GM21447 (cell line): ENCODE measurements around the gene GPR143.

Experiments used
- ATAC-seq: cut with Tn5 transposase; IDR thresholded peaks from one replicate; pipeline ENCODE4 v1.9.1; 2021; ENCODE audit not compliant: unreplicated experiment

The GPR143 gene

DNA sequence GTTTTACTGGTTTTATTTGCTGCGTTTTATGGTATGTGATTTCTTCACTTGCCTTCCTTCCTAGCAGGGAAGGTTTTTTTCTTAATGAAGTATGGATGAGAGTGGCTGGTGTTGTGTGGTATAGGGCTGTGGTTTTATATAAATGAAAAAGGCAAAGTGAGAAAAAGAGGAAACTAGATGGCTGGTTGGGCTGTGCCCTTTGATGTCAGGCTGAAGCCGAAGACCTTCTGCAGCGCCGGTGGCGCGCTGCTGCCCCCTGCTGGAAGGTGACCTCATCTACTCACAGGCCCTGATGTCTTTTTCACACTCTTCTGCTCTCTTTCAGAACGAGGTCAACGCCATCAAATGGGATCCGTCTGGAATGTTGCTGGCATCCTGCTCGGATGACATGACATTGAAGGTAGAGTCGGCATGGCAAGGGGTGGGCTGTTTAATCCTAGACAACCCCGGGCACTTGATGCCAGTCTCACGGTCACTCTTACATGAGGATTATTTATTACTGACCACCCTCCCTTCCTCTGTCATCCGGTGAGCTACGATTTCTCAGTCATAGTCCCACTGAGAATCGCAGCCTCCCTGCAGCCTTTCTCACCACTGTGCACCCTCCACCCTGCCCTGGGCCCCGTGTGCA, 56.6 kb downstream of the GPR143 start:
- ATAC-seq: peak; percentile 77

DNA sequence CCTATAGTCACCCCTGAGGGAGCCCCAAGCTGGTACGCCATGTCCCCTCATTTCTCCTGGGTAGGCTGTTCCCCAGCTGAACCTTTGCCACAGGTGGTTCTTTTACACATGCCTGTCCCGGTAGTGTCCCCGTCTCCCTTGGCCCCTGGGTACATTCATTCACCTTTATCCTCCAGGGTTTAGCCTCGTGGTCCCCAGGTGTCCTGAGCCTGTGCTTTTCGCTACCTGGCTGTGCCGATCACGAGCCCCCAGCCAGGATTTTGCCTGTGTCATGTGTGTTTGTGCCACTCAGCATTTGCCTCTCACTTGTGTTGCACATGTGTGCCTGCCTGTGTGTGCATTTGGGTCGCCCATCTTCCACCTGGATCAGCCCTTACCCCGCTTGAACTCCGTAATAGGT, 57.6 kb downstream of the GPR143 start:
- ATAC-seq: no peak

DNA sequence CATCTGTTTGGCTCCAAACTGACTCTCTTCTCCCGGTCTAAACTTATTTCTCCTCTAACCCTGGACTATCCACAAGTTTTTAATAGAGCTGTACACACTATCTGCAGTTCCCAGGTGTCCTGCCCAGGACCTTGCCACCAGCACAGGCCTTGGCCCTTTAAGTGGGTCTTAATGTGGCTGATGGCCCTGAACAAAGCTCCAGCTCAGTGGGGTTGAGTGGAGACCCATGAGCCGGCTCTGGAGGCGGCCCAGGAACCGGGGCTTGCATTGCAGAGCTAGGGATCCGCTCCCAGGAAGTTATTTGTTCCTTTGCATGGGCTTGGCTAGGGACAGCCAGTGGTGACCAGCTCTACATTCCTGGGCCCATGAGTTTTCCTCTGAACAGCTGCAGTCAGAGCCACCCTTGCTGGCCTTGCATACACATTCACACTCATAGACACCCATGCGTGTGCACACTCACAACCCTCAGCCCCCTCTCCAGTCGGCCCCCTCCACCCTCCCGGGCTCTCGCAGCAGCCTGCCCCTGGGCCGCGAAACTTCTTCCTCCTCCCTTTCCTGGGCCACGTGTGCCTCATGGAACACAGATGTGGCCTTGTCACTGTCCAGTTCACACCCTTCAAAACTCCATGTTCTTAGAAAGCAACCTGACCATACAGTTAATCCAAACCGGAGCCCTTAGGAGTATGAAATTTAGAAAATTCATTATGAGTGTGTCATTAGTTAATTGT, 58.2 kb downstream of the GPR143 start:
- ATAC-seq: no peak

DNA sequence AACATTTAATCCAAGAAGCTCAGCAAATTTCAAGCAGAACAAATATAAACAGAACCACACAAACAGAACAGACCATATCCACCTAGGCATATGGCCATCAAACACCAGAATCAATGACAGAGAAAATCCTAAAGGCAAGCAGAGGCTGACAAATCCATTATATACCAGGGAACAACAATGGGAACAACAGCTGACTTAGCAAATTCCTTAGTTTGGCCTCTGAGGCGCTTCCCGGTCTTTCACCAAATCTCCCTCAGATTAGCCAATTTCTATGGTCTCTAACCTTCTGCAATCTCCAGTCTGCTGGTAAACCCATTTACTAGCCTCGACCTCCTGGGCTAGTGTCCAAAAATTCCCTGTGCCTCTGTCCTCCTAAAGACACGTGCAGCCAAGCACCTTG, 59.2 kb downstream of the GPR143 start:
- no peak for ATAC-seq

DNA sequence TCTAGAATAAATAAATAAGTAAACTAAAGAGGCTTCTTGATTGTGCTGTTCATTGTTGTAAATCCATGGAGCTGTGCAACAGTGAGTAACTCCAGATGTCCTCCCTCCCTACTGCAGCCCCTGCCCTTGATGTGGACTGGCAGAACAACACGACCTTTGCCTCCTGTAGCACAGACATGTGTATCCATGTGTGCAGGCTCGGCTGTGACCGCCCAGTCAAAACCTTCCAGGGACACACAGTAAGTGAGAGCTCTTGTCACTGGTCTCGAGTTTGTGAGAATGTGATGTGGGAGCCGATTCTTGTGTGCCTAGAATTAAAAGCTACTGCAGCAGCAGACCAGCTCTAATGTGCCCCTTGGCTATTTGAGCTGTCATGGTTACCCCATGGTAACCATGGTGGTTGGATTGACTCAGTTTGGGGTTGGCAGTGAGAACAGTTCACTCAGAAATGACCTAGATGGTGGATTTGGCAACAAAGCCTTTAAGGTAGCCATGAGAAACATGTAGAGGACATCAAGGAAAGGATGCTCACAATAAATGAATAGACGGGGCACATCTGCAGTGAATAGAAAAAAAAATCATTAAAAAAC, 60.7 kb downstream of the GPR143 start:
- ATAC-seq: no peak

DNA sequence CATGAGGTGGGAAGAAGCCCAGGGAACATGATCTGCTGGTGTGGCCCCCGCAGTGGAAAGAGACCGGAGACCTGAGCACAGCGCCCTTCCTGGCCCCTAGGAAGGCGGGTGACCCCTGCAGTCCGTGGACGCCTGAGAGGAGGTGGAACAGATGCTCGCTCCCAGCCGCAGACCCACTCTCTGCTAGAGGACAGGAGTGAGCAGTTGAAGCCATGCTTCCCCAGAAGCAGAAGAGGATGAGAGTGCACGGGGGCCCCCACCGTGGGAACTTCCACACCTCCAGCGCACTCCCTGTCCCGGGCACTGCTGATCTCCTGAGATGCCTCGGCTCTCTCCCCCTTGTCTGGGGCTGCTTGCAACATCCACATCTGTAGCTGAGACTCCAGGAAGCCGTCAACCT, 62.2 kb downstream of the GPR143 start:
- ATAC-seq: no peak

DNA sequence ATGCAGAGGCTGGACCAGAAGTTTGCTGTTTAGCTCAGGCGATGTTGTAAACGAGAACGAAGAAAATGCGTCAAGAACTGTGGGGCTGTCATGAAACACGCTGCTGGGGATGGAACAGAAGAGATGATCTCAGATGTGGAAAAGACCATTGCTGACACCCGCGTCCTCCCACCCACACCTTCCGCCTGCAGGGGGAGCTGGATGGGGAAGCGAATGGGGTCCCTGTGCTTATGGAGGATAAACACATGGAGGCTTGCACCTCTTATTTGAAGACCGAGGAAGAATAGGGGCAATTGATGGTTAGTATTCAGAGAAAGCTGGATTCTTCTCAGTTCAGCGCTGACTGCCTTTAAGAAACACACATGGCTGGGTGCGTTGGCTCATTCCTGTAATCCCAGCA, 63.9 kb downstream of the GPR143 start:
- ATAC-seq: no peak

DNA sequence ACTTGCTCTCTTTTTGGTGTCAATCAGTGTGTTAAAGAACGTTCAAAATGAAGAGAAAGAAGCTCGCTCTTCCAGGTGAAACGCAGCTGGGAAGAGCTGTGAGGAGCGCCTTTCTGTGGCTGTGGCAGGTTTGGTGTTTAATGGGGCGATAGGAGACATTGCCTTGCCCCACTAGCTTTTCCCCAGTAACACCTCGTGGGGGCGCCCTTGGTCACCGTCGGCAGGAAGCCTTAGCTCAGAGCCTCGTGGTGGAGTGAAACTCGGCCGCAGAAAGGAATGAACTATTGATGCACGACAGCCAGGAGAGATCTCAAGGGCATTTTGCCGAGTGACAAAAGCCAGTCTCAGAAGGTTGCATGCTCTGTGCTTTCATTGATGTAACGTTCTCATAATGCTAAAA, 65.1 kb downstream of the GPR143 start:
- no peak for ATAC-seq

DNA sequence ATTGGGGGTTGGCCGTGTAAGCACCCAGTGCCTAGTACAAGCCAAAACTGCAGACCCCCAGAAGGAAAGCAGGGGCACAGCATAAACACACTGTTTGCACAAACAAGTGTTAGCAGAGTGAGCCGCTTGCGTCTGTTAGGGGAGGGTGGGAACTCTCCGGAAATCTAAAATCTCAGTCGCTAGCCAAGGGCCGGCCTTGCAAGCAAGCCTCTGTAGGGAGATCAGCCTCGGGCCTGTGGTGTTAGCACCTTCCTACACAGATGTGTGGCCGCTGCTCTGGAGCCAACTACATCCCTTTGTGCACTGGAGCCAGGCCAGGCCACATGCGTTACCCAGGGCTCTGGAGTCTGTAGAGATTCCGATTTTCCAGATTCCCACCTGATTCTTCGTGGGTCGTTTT, 67.1 kb downstream of the GPR143 start:
- ATAC-seq: no peak

DNA sequence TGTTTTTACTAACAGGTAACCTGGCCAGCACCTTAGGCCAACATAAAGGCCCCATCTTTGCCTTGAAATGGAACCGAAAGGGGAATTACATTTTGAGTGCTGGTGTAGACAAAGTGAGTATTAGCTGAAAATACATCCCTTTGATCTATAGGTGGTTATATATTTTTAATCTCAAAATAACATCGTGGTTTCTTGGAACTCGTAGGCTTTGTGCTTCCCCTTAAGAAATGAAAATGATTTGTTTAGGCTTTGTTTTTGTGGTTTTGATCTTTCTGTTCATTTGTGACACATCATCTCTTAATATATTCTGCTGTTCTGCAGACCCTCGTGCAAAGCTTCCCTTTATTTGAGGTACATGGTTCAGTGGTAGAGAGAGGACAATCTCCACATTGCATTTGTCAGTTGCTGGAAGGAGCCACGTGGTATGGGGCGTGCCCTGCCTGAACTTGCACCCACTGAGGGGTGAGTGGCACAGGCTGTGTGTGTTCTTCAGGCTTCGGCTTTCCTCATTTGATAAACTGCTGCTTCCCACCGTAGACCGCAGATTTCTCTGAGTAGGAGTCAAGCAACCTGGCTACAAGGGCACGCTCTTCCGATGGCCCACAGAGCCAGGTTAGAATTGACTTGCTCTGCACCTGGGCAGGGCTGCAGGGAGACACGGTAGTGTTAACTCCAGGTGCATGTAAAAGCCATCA, 72.2 kb downstream of the GPR143 start:
- ATAC-seq: no peak

DNA sequence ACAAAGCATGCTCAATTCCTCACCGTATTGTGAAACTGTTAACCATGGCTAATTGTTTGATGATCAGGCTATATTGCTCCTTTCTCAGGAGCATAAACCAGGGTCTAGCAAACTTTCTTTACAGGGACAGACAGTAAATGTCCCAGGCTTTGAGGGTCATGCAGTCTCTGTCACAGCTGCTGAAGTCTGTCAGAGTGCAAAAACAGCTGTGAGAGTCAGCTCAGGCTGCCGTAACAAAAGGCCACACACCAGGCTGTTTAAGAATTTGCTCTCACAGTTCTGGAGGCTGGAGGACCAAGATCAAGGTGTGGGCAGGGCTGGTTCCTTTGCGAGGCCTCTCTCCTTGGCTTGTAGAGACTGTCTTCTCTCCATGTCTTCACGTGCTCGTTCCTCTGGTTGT, 75.6 kb downstream of the GPR143 start:
- ATAC-seq: no peak

DNA sequence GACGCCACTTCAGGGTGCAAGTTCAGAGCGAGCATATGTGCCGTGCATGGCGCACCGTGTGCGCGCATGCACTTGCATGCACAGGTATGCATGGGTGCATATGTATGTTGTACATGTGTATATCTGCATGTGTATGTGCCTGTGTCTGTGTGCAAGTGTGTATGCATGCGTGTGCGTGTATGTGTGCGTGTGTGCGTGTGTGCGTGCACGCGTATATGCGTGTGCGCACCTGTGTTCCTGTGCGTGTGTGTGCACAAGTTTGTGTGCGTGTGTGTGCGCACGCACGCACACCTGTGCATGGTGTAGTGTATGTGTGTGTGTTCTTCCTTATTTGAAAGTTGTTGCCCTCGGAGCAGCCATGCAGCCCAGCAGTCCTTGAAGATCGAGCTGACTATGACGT, 76.8 kb downstream of the GPR143 start:
- no peak for ATAC-seq

DNA sequence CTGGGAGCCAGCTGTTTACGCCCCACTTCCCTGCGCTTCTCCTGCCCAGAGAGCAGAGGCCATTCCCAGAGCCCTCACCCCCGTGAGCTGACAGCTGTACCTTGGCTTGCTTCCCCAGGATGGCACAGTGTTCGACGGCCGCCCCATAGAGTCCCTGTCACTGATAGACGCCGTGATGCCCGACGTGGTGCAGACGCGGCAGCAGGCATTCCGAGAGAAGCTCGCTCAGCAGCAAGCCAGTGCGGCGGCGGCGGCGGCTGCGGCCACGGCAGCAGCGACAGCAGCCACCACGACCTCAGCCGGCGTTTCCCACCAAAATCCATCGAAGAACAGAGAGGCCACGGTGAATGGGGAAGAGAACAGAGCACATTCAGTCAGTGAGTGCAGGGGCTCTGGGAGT, 77.7 kb downstream of the GPR143 start:
- no peak for ATAC-seq

DNA sequence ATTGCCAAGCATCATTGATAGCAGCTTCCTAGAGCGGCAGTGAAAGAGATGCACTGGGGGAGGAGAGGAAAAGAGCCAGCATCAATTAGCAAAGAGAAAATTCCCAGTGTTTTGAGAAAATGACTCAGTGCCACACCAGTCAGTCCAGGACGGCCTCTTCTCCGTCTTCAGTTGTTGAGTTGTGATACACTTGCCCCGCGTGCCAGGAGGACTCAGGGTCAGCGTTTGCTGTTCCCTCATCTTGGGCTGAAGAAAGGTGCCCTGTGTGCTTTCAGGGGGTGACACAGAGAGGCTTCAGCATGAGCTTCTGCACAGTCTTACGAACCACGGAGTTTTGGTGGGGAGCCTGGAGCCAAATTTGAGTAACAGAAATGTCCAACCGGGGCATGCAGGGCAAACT, 82.3 kb downstream of the GPR143 start:
- no peak for ATAC-seq

DNA sequence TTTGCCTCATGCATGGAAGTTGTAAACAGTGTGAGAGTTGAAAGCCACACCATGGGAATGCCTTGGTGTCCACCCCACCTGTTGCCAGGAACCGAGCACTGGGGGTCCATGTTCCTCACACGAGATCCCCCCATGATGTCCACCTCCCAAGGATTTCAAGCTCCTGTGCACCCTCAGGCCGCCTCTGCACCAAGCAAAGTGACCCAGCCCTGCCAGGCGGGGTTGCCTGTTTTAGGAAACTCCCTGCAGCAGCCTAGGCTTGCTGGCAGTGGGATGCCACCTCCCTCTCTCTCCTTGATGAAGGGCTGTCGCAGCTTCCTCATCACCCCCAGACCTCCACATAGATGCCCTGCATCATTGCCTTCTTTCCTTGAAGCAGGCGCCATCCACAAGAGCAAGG, 82.8 kb downstream of the GPR143 start:
- ATAC-seq: no peak

DNA sequence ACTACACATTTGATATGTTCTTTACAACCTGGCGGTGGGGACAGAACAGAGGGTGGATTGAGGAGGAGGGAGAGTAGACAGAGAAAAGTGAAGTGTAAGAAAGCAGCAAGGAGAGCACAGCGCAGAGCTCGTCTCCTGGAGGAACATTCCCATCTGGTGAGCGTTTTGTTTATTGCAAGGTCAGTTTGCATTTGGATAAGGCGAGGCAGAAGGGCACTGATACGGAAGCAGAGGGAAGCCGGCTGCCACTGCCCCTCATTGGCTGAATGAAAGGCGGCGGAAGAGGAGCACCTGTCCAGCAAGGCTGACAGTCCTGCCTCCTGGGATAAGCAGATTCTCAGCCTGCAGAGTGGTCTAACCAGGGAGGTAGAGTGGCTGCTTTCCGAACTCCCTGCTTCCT, 83.2 kb downstream of the GPR143 start:
- ATAC-seq: no peak

DNA sequence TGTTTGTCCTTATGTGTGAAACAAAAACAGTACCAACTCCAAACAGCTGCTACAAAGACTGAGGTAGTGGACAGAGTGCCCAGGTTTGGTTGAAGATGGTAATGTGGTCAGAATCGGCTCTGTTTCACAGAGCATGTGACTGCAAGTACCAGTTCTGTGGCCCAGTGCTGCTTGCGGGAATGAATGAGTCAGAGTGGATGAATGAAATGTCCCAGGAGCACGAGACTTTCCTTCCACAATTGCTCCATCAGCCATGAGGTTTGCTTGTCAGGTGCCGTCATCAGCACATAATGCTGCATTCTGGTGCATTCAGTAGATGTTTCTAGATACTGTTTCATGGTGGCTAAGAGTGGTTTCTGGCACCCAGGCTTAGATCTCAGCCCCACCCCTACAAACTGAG, 84.2 kb downstream of the GPR143 start:
- ATAC-seq: no peak

DNA sequence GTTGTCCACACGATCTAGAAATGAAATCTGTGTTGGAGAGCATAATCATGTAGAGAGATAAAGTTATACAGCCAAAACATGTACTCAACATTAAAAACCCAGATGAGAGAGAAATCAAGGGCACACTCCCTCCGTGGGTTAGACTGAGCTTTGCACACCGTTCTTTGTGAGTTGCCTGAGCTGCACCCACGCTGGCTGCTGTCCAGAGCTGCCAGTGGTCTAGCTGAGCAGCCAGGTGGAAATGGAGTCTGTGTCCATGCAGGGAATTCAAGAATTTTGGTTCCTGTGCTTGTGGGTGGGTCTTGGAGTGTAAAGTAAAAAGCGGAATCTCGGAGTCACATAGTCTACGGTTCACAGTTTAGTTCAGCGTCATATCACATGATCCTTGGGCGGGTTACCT, 84.6 kb downstream of the GPR143 start:
- ATAC-seq: no peak

DNA sequence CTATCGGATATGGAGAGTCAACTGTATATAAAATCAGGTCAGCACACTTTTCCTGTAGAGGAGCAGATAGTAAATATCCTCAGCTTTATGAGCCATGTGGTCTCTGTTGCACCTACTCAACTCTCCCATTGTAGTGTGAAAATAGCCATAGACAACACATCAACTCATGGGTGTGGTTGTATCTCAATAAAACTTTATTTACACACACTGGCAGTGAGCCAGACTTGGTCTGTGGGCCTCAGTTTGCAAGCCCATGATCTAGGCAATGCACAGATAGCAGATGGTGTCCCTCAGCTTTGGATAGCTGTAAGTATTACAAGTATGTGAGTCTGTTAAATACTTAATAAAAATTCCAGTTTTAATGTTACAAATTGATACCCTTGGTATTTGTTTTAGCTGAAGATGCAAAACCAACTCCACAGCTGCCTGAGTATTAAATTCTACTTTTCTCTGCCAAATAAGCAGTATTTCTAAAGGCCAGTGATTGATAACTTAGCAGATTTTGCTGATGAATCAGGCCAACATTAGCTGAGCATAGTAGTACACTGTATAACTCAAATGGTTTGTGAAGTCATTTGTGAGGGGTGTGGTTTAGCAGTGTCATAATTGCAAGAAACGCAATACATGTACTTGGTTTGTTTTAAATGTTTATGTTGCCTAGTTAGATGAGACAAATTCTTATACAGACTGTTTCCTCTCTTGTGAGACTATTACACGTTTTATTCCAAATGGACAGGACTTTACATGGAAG, 87.3 kb downstream of the GPR143 start:
- ATAC-seq: no peak

DNA sequence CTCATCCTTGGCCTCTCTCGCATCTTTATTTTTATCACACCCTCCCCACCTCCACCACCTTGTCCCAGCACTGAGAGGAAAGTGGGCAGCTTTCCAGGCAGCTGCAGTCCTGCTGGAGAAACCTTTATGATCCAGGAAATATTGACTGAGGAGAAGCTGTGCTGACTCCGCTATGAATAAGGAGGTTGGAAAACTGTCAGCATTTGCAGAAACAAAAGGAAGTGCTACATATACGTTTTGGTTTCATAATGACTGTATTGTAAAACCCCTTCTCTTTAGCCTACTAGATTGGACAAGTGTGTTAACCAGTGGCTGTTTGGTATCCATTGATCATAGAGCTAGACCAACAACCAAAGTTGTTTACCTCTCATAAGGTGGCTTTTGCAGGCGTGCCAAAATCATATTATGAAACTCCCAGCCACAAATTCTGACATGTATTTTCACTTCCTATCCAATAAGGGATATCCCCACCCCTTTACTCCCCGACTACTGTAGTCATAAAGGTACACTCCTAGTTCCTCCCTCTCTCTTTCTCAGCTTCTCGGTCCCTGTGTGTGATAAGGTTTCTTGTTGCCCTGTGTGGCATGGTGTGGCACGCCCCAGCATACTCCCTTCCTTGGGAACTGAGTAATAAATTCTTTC, 88.4 kb downstream of the GPR143 start:
- peak; percentile 98 for ATAC-seq

DNA sequence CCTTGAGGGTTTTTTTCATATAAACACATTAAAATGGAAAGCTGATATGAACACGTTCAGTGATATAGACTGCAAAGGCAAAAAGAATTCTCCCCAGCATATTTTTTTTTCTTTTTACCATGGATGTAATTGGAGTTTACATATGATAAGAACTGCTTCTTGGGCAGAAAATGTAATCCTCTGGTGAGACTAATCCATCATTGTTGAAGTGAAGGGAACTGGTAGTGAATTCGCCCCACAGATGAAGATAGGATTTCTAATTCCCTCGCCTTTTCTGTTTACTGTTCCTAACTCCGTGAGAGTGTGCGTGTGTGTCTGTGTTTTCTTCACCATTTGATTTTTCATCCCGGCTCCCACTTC, 88.9 kb downstream of the GPR143 start:
- no peak for ATAC-seq
